ENCODE measurements around the gene DIPK1B.
A peak's percentile ranks its signal among the peaks of the same experiment; 100 is the strongest.
"Not testable (repeated sequence)": the region's sequence is repeated elsewhere in the genome, so short reads cannot be mapped to it uniquely, and the experiment has no call there.

The DIPK1B gene

DNA sequence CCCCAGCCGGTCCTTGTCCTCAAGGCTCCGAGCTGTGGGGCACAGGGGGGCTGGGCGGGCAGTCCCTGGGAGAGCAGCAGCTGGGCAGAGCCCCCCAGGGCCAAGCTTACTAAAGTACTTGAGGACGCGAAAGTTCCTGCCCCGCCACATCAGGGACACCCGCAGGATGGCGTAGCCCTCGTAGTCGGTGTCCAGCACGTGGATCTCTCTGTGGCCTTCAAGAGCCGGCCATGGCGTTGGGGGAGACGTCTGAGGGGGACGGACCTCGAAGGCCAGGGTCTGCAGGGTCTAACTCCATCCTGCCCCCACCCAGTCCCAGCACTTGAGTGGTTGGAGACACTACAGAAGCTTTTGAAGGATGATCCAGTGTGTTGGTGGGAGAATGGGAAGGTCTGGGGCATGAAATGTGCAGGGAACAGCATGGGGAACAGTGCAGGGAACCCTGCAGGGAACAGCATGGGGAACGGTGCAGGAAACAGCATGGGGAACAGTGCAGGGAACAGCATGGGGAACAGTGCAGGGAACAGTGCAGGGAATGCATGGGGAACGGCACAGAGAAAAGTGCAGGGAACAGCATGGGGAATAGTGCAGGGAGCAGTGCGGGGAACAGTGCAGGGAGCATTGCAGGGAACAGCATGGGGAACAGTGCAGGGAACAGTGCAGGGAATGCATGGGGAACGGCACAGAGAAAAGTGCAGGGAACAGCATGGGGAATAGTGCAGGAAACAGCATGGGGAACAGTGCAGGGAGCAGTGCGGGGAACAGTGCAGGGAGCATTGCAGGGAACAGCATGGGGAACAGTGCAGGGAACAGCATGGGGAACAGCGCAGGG, 43.1 kb downstream of the DIPK1B start:
- not testable (repeated sequence) for DNase-seq

DNA sequence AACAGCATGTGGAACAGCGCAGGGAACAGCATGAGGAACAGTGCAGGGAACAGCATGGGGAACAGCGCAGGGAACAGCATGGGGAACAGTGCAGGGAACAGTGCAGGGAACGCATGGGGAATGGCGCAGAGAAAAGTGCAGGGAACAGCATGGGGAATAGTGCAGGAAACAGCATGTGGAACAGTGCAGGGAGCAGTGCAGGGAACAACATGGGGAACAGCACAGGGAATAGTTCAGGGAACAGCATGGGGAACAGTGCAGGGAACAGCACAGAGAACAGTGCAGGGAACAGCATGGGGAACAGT, 43.7 kb downstream of the DIPK1B start:
- no peak for DNase-seq

- DNase-seq: no peak
Measured at GRCh38 chr9:136756836-136757235, 44.5 kb downstream of the DIPK1B start.

- peak; percentile 14 for DNase-seq
Measured at GRCh38 chr9:136757328-136757727, 45.0 kb downstream of the DIPK1B start.

DNA sequence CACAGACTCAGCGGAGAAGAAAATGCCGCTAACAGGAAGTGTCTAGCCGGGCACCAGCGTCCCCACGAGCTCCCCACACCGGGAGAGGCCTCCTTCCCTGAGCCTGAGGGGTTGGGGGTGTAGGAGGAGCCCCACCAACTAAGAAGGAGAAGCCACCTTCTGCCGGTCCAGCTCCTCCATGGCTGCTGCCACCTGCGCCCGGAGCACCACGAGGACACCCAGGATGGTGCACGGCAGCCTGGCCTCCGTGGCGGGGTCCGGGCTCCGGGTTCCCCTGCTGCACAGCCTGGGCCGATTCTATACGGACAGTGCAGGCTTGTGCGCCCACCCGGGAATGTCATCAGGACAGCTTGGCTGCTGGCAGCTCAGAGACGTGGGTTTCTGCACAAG, 45.4 kb downstream of the DIPK1B start:
- no peak for DNase-seq

DNA sequence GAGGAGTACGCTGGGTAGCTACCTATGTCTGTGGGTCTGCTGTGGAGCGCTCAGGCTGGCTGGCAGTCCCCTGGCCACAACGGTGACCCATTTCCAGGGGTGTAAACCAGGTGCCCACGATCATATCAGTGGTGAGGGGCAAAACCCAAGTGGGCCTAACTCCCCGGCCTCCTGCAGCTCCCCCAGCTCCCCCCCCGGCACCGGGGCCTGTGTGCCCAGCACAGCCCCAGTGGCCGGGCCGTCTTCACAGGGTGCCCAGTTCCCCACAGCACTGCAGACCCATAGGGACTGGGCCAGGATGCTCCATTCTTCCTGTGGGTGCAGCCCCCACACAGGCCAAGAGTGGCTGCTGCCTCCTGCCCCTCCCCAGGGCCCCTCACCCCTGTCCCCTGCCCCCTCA, 46.6 kb downstream of the DIPK1B start:
- DNase-seq: no peak

- no peak for DNase-seq
Measured at GRCh38 chr9:136759436-136760325, 47.3 kb downstream of the DIPK1B start.

- DNase-seq: no peak
Measured at GRCh38 chr9:136760424-136760823, 48.1 kb downstream of the DIPK1B start.

- DNase-seq: peak; percentile 27
Measured at GRCh38 chr9:136760834-136761544, 48.6 kb downstream of the DIPK1B start.

GRCh38 chr9:136761545-136761981, 49.2 kb downstream of the DIPK1B start:
- DNase-seq: no peak

- DNase-seq: no peak
Measured at GRCh38 chr9:136762221-136762691, 49.9 kb downstream of the DIPK1B start.

DNA sequence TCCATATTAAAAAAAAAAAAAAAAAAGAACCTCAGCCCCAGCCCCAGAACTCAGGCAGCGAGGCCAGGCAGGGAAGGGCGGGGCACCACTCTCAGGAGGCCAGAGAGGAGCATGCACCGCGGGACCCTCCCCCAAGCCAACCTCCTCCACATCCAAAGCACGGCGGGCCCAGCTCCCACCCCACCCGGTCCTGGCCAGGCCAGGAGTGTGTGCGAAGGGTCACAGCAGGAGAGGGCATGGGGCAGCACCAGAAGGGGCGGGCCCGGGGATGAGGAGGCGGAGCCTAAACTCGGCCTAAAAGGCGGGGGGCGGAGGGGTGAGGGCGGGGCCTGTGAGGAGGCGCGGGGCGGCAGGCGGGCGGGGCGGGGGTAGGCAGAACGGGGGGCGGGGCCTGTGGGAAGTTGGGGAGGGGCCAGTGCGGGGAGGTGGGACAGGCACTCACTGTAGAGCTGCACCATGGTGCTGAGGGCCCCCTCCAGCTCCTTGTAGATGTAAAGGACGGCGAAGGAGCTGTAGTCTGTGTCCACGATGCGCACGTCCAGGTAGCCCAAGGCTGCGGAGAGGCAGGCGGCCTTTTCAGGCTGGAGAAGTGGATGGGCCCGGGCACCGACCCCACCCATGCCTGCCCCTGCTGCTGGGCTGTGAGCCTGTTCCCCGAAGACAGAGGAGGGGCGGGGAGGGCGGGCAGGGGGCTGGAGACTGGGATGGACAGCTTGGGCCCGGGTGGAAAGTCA, 50.7 kb downstream of the DIPK1B start:
- peak; percentile 29 for DNase-seq

- DNase-seq: no peak
Measured at GRCh38 chr9:136763649-136764035, 51.3 kb downstream of the DIPK1B start.

DNA sequence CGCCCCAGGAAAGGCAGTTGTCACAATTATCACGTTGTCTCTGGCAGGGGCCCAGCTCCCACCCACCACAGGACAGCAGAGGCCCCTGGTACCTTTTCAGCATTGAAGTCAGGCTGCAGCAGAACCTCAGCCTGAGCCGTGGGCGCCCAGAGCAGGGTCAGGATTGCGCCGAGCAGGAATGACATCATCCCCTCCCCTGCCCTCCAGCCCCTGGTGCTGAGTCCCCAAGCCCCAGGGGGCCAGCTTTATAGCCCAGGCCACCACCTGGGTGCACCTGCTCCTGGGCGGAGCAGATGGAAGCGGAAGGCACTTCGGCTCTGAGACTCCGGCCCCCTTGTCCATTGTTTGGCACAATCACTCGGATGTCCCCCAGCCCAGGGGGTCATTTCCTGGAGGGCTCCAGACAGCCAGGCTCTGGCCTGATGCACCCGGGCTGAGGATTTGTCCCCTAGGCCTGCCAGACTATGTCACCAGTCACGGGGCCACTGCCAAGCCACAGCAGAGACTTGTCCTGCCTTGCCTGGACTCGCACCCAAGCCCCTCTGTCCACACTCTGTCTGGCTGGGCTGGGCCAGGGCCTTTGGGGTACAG, 52.0 kb downstream of the DIPK1B start, which contains the start of gene LCN15:
TSS of gene LCN15 (minus strand) at position 218 of the 591 bp plus-strand sequence. CDS start at position 188, 30 bp downstream.
- no peak for DNase-seq

- DNase-seq: no peak
Measured at GRCh38 chr9:136765041-136765440, 52.7 kb downstream of the DIPK1B start.

DNA sequence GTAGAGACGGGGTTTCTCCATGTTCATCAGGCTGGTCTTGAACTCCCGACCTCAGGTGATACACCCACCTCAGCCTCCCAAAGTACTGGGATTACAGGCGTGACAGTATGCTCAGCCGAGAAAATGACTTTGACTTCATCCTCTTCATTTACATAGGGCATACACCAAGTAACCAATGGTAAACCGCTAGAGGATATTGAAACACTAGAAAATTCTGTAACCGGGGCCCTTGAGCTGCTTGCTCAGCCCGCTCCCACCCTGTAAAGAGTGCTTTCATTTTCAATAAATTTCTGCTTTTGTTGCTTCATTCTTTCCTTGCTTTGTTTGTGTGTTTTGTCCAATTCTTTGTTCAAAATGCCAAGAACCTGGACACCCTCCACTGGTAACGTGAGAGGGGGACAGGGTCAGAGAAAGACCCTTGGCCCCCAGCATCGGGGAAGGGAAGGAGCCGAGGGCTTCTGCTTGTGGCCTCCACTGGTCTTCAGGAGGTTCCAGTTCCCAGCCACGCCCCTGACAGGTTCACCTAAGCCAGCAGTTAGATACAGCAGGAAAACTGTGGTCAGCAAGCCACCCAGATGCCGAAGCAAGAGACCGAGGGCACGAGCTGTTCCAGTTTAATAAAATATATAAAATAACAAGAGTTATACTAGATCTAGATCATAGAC, 53.5 kb downstream of the DIPK1B start:
- not testable (repeated sequence) for DNase-seq

GRCh38 chr9:136766410-136767120, 54.2 kb downstream of the DIPK1B start:
- peak; percentile 19 for DNase-seq

DNA sequence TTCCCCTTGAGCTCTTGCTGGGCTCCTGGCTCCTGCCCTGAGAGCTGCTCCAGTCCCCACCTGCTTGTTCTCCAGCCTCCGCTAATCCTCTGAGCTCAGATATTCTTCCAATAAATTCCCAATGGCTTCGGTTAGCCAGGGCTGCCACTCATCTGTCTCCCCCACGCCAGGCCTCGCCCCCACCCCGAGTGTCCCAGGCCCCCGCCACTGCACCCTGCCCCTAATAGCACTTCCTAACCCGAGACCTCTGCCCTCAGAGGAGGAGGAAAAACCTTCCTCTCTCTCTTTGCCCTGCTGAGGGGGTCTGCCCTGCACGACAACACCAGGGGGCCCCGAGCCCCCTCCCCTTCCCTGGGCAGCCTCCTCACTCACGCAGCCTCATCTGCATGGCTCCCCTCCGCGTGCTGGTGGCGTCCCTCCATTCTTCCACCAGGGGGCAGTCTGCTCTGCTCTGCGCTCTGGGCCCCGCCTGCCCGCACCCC, 57.4 kb downstream of the DIPK1B start:
- peak; percentile 56 for DNase-seq

DNA sequence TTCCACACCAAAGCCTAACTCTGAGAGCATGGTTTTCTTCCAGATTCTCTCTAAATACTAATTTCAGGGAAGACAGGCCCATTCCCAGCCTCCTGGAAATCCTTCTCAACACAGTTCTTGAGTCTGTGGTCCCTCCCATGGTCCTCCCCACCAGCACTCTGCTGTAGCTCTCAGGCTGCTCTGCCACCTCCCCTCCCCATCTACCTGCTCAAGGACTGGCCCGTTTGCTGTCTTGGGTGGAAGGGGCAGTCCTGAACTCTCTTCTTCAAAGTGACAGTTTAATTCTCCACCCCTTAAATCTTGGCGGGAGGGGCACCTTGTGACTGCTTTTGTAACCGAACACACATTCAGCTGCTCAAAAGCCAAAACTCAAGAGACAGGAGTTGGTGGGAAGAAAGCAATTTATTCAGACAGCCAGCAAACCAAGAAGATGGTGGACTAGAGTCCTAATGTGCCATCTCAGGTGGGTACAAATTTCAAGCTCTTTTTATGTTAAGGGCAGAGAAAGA, 59.6 kb downstream of the DIPK1B start:
- DNase-seq: no peak

DNA sequence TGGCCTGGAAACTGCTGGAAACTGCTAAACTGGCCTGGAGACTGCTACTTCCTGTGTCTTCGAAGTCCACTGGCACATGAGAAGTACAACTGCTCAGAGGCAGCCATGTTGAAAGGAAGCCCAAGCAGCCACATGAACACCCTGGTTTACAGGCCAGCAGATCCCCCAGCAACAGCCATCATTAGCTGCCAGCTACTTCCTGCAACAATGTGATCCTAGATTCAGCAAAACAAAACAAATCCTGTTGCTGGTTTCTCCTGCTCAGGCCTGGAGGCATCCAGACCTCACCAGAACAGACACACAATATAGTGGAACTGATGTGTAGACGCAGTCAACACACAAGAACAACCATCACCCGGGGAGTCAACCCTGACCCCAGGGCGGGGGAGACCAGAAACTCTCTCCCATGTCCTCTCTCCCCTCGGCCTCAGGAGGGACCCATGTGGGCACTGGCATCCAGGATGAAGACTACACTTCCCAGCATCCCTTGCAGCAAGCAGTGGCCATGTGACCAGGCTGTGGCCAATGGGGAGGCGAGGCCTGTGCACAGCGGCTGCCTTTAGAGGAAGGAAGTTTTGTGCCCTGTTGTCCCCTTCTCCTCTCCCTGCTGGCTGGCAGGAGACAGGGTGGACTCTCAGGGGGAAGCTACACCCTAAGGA, 61.1 kb downstream of the DIPK1B start:
- no peak for DNase-seq

Data from activated CD8-positive, alpha-beta memory T cell treated with anti-CD3 and anti-CD28 coated beads, Interleukin-2, amount 50 U/mL, for 4 hours (primary cell).